PC-9 (cell line): ENCODE results near the gene RNF121. TPM values are rescaled to one million over a fixed set of nuclear protein-coding genes. Genes with fewer than 3 reads are reported as not detected.
A peak's percentile ranks its signal among the peaks of the same experiment; 100 is the strongest.

Experiments
- BruUV-seq: library from RNA; stranded (reverse); fragments of 400-500 nt; replicated peaks from 2 replicates; lab custom pipeline; 2021; lab: Mats Ljungman, UMichigan
- CTCF ChIA-PET: fragments of 300-600 bp; sonication (Branson Sonifier 250); formaldehyde crosslinking; loops from one replicate; lab custom pipeline; 2022; ENCODE audit warnings: antibody characterized with exemption; lab: Charles Lee
- POLR2A ChIA-PET: fragments of 300-600 bp; sonication (Branson Sonifier 250); formaldehyde crosslinking; loops from one replicate; lab custom pipeline; 2022; ENCODE audit warnings: antibody characterized with exemption; ENCODE audit not compliant: unreplicated experiment; lab: Charles Lee
- DNase-seq, 2 experiments: peaks; one replicate each; pipeline versions ENCODE4 v3.0.0 to v3.0.0-alpha.2; 2015 to 2022; ENCODE audit warnings: mixed read lengths in 1 of 2
- H2AFZ ChIP-seq: fragments of 200-600 bp; sonication (generic); 2 replicates; pipeline ENCODE4 v1.8.1; 2017; ENCODE audit warnings: antibody characterized with exemption
- H3F3A ChIP-seq: fragments of 200-600 bp; sonication (generic); 2 replicates; pipeline ENCODE4 v1.8.1; 2017; ENCODE audit warnings: antibody characterized with exemption, mild to moderate bottlenecking, low read depth; ENCODE audit not compliant: insufficient read depth
- H3K27ac ChIP-seq: fragments of 200-600 bp; sonication (generic); 2 replicates; pipeline ENCODE4 v1.6.1; 2016; ENCODE audit warnings: mixed run types
- H3K27me3 ChIP-seq: fragments of 200-600 bp; sonication (generic); 2 replicates; pipeline ENCODE4 v1.6.1; 2016; ENCODE audit warnings: low read depth, mixed run types; ENCODE audit not compliant: insufficient read depth
- H3K36me3 ChIP-seq: fragments of 200-600 bp; sonication (generic); 2 replicates; pipeline ENCODE4 v1.6.1; 2016; ENCODE audit warnings: low read depth, mixed run types
- H3K4me1 ChIP-seq: fragments of 200-600 bp; sonication (generic); replicated peaks from 2 replicates; pipeline ENCODE4 v1.6.1; 2016; ENCODE audit warnings: mixed run types; ENCODE audit not compliant: insufficient read depth
- H3K4me2 ChIP-seq: fragments of 200-600 bp; sonication (generic); 2 replicates; pipeline ENCODE4 v1.6.1; 2017; ENCODE audit warnings: mixed run types
- H3K4me3 ChIP-seq: fragments of 200-600 bp; sonication (generic); 2 replicates; pipeline ENCODE4 v1.6.1; 2016; ENCODE audit warnings: mixed run types
- H3K79me2 ChIP-seq: fragments of 200-600 bp; sonication (generic); 2 replicates; pipeline ENCODE4 v1.6.1; 2017; ENCODE audit warnings: low read depth, mixed run types
- H3K9me2 ChIP-seq: fragments of 200-600 bp; sonication (generic); 2 replicates; pipeline ENCODE4 v1.8.1; 2017; ENCODE audit warnings: mild to moderate bottlenecking; ENCODE audit not compliant: insufficient read depth
- H3K9me3 ChIP-seq: fragments of 200-600 bp; sonication (generic); 2 replicates; pipeline ENCODE4 v1.8.1; 2016; ENCODE audit warnings: low read depth; ENCODE audit not compliant: insufficient read depth
- H4K20me1 ChIP-seq: fragments of 200-600 bp; sonication (generic); 2 replicates; pipeline ENCODE4 v1.8.1; 2017; ENCODE audit not compliant: insufficient read depth
- CTCF ChIP-seq: fragments of 200-600 bp; sonication (generic); conservative IDR thresholded peaks from 2 replicates; pipeline ENCODE4 v1.6.1; 2017; ENCODE audit warnings: mixed run types, antibody characterized with exemption, mild to moderate bottlenecking, moderate library complexity
- EZH2 ChIP-seq: fragments of 200-600 bp; sonication (generic); IDR thresholded peaks from 2 replicates; pipeline ENCODE4 v1.8.0; 2017; ENCODE audit warnings: antibody characterized with exemption, low read depth
- intact Hi-C: fragments of 100-400 bp; cut with micrococcal nuclease; formaldehyde crosslinking; loops from one replicate; pipeline ENCODE4 v1.10.0; 2022; ENCODE audit not compliant: unreplicated experiment
- total RNA-seq: library from RNA; stranded (reverse); gene quantifications from 2 replicates; pipeline ENCODE4 v1.2.3, GENCODE V29; 2021

The RNF121 gene
- total RNA-seq, 1 experiment from 2014 or later: 41.2 TPM

GRCh38 chr11:71940561-71941219 lies 11.8 kb downstream of the RNF121 start:
- Histone ChIP-seq H3K79me2 (peaks cover 67% of the 10 kb centered on the region), H3K27ac (no peak overlapping the region), H2AFZ (no peak overlapping the region), H3K36me3 (0 out of 2 replicates have a peak, but pooled peaks cover 15% of the 10 kb centered on the region), H3K27me3 (no peaks in the 10 kb centered on the region), H3K4me1 (peaks cover 14% of the 10 kb centered on the region), H3K4me3 (no peak overlapping the region), H3K9me2 (no peaks in the 10 kb centered on the region), H3K4me2 (no peak overlapping the region), H3F3A (peaks cover 13% of the 10 kb centered on the region; the same call in 1 of the 2 replicates), H3K9me3 (no peaks in the 10 kb centered on the region), H4K20me1 (no peaks in the 10 kb centered on the region)
- ChIA-PET CTCF (no interaction called here), POLR2A (no interaction called here)
- no TSS peak for BruUV-seq
- intact Hi-C loops: no loop called here
- no peak for DNase-seq
- TF ChIP-seq EZH2: no peak
- no peak for TF ChIP-seq CTCF

GRCh38 chr11:71946144-71946571 lies 17.3 kb downstream of the RNF121 start:
- no peak overlapping the region for H3K4me2 ChIP-seq
- peaks cover 68% of the 10 kb centered on the region for H3K79me2 ChIP-seq
- H3K9me3 ChIP-seq: no peaks in the 10 kb centered on the region
- H3F3A ChIP-seq: peaks cover 24% of the 10 kb centered on the region; the same call in 1 of the 2 replicates
- no peak overlapping the region for H2AFZ ChIP-seq
- BruUV-seq: no TSS peak
- H3K36me3 ChIP-seq: 0 out of 2 replicates have a peak, but pooled peaks cover 5% of the 10 kb centered on the region
- intact Hi-C loops: no loop called here
- POLR2A ChIA-PET: interaction anchor here (0.7 kb wide), 1 partner anchor 270 kb away, joined by 15 read pairs; the partner anchor contains the start of gene FOLR2
- H3K27me3 ChIP-seq: no peaks in the 10 kb centered on the region
- H3K4me1 ChIP-seq: peaks cover 38% of the 10 kb centered on the region
- DNase-seq: no peak
- TF ChIP-seq EZH2 (no peak), CTCF (no peak)
- CTCF ChIA-PET: interaction anchor here (0.6 kb wide), 2 partner anchors 13 to 493 kb away, joined by 3 read pairs; no protein-coding TSS in a partner anchor
- no peaks in the 10 kb centered on the region for H3K9me2 ChIP-seq
- no peaks in the 10 kb centered on the region for H4K20me1 ChIP-seq
- no peak overlapping the region for H3K4me3 ChIP-seq
- H3K27ac ChIP-seq: peak overlapping the region; percentile 27; the same call in 1 of the 2 replicates

GRCh38 chr11:71947498-71947897 lies 18.7 kb downstream of the RNF121 start:
- Histone ChIP-seq H2AFZ (0 out of 2 replicates have a peak overlapping the region, but pooled peaks have one; percentile 5), H3K9me3 (no peaks in the 10 kb centered on the region), H3K4me1 (peaks cover 38% of the 10 kb centered on the region), H3K27ac (peak overlapping the region; percentile 54), H3K36me3 (no peaks in the 10 kb centered on the region), H4K20me1 (peaks cover 6% of the 10 kb centered on the region; the same call in 1 of the 2 replicates), H3K4me2 (peak overlapping the region; percentile 36), H3K9me2 (no peaks in the 10 kb centered on the region), H3F3A (peaks cover 24% of the 10 kb centered on the region; the same call in 1 of the 2 replicates), H3K27me3 (no peaks in the 10 kb centered on the region), H3K79me2 (peaks cover 61% of the 10 kb centered on the region), H3K4me3 (no peak overlapping the region)
- POLR2A ChIA-PET: interaction anchor here (0.7 kb wide), 1 partner anchor 8 kb away, joined by 3 read pairs; no protein-coding TSS in a partner anchor
- intact Hi-C loops: no loop called here
- CTCF ChIA-PET: interaction anchor here (0.6 kb wide), 1 partner anchor 95 kb away, joined by 3 read pairs; no protein-coding TSS in a partner anchor
- DNase-seq: no peak
- TF ChIP-seq CTCF (no peak), EZH2 (no peak)
- no TSS peak for BruUV-seq
